GM18505 (cell line): Measurements from ENCODE around the gene PCID2.

Experiments
- ATAC-seq: cut with Tn5 transposase; IDR thresholded peaks from one replicate; pipeline ENCODE4 v1.9.1; 2021; ENCODE audit not compliant: unreplicated experiment
- POLR2A ChIP-seq: IDR thresholded peaks from 4 replicates; pipeline ENCODE4 v1.6.1; 2011; ENCODE audit warnings: borderline replicate concordance; ENCODE audit not compliant: insufficient read depth, insufficient read length; ENCODE audit errors: extremely low read depth

The PCID2 gene

GRCh38 chr13:113160983-113161382 is 47.5 kb downstream of the PCID2 start:
- ATAC-seq: no peak
- TF ChIP-seq POLR2A: no peak

DNA sequence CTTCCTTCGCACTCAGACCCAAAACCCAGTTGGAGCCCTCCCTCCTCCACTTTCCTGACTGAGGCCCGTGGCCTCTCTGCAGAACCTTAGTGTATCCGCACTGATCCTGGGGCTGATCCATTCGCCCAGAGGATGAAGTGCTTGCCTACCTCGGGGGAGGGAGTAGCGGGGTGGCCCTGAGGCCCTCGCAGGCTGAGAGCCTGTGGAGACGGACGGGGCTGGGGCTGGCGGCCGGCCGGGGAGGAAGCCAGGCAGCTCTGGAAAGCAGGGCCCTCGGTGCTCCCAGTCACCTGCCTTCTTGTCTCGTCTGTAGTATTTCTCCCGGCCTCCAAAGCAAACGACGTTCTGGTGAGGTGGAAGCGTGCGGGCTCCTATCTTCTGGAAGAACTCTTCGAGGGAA is 48.8 kb downstream of the PCID2 start:
- no peak for TF ChIP-seq POLR2A
- no peak for ATAC-seq

GRCh38 chr13:113158946-113159345 is 49.5 kb downstream of the PCID2 start:
- TF ChIP-seq POLR2A: no peak
- no peak for ATAC-seq

DNA sequence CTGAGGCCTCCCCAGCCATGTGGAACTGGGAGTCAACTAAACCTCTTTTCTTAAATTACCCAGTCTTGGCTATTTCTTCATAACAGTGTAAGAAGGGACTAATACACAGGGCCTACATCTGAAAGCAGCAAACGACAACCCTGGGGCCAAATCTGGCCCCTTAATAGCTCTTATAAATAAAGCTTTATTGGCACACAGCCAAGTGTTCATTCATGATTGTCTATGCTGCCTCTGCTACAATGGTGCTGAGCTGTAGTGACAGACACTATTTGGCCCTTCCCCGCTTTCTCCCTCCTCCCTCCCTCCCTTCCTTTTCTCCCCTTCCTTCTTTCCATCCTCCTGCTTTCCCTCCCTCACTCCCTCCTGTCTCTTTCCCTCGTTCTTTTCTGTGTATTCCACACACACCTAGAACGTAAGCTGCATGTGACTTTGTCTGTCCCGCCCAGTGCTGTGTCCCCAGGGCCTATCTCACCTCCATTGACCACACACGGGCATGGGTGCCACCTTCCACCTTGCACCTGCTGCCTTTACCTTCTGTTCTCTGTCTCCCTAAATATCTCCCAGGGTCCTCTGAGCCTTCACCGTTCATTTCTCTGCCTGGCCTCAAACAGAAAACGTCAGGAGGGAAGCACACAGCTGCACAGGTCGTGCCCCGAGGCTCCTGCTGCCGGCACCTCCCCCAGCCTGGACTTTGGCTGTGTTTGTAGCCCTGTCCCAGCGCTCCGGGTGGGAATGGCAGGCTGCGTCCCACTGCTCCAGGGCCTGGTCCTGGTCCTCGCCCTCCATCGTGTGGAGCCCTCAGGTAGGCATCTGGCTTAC is 50.3 kb downstream of the PCID2 start, which contains the start of gene PROZ:
TSS of gene PROZ (plus strand) at position 720 of the 819 bp plus-strand sequence. CDS start at position 733, 13 bp downstream.
- ATAC-seq: no peak
- TF ChIP-seq POLR2A: no peak

DNA sequence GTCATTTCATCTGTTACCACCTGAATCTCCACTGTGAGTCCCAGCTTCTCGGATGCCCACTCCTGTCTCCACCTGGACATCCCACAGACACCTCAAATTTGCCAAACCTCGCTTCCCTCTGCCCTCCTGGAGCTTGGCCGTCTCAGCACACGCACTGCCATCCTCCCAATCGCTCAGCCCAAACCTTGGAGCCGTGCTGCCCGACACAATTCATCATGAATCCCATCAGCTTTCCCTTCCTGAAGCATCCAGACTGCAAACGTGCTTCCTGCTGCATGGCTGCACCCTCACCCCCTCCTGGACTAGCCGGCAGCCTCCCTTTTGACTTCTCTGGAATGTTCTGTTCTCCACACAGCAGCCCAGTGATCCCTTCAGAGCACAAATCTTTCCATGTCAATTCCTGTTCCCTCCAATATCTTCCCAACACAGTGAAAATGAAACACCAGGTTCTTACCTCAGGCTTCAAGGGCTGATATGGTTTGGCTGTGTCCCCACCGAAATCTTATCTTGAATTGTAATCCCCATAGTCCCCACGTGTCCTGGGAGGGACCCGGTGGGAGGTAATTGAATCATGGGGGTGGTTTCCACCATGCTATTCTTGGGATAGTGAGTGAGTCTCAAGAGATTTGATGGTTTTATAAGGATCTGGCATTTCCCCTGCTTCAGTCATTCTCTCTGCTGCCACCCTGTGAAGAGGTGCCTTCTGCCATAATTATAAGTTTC is 51.1 kb downstream of the PCID2 start:
- TF ChIP-seq POLR2A: no peak
- no peak for ATAC-seq

DNA sequence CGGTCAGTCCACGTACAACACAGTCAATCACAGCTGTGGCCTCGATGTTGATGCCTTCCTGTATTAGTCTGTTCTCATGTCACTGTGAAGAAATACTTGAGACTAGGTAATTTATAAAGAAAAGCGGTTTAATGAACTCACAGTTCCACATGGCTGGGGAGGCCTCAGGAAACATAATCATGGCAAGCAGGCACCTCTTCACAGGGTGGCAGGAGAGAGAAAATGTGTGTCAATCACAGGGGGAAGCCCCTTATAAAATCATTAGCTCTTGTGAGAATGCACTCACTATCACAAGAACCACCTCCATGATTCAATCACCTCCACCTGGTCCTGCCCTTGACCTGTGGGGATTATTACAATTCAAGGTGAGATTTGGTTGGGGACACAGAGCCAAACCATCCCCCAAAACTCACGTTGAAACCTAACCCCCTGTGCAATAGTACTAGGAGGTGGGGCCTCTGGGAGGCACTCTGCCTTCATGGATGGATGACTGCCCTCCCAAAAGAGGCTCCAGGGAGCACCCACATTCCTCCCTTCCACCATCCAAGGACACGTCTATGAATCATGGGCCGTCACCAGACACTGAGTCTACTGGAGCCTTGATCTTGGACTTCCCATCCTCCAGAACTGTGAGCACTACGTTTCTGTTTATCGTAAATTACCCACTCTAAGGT is 52.4 kb downstream of the PCID2 start:
- no peak for ATAC-seq
- TF ChIP-seq POLR2A: no peak

DNA sequence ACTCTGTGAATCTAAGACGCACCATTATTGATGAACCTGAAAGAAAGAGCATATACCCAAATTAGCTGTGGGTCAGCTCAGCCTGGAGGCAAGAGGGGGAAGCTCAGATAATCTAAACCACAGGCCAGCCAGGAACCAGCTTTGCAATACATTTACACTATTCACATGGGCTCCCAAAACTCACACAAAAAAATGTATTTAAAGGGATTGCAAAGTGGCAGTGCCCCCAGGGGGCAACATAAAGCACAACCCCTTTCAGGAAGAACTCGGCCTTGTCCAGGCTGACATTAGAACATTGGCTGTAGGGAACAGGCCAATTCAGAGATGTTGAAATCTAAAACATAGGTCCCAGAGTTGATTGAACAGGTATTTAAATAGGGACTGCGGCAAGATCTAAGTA is 53.3 kb downstream of the PCID2 start:
- no peak for TF ChIP-seq POLR2A
- no peak for ATAC-seq

DNA sequence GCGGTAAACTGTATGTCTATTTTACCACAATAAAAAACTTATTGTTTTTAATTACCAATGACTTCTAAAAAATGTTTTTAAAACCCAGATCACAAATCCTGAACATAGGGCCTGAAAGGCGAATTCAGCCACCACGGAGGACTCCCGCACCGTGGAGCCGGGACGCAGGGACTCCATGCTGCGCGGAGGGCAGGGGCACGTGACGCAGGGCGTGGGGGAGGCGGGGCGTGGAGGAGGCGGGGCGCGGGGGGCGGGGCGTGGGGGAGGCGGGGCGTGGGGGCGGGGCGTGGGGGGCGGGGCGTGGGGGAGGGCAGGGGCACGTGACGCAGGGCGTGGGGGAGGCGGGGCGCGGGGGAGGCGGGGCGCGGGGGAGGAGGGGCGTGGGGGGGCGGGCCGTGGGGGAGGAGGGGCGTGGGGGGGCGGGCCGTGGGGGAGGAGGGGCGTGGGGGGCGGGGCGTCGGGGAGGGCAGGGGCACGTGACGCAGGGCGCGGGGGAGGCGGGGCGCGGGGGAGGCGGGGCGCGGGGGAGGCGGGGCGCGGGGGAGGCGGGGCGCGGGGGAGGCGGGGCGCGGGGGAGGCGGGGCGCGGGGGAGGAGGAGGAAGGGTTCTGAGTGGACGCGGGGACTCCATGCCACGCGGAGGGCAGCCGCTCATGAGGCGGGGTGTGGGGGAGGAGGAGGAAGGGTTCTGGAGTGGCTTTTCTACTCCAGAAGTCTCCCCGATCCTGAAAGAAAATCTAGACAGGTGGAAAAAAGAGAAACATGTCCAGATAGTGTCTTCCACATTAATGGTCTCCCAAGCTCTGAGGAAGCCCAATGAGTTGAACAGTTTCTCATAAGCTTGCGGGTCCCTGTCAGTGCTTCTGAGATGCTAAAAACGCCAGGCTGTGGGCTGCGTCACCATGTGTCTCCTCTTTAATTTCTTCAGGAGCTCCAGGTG is 54.4 kb downstream of the PCID2 start:
- peak; percentile 55 for ATAC-seq
- TF ChIP-seq POLR2A: peak; percentile 46

DNA sequence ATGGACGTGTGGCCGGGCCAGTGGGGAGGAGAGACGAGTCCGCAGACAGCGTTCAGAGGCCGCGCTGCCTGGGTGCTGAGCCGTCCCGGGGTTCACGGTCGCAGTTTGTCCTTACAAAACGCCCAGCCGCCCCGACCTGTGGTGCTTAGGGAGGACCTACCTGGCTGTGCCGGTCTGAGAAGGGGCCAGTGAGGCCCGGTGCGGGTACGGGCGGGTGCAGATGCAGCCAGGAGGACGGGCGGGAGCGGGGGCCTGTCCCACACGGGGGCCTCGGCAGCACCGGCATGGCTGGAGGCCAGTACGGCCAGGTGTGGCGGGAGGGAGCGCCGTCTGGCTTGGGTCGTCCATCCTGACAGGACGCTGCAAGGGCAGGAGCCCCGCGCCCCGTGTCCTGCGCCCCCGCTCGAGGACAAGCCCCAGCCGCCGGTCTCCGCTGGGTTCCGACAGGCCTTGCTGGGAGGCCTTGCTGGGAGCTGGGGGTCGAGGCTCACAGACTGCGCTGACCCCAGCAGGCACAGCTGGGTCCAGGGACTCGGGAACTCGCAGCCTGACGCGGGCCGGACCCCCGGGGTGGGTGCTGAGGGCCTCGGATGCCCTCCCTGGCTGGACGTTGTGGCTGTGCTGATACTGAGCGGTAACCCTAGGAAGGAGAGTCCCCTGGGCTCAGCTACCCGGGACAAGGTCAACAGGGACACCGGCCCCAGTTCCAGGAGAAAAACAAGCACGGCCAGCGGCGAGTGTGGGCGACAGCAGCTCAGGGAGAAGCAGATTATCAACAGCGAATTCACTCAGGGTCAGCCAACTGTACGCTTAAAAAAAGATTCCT is 55.3 kb downstream of the PCID2 start:
- peak; percentile 16 for ATAC-seq

DNA sequence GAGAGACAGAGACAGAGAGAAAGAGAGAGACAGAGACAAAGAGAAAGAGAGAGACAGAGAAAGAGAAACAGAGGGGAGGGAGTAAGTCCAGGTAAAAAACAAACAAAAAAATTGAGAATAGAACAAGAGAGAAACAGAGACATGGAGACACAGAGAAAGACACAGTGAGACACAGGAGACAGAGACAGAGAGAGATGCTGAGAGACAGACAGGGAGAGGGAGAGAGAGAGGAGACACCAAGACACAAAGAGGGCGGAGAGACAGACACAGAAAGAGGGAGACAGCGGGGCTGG is 55.8 kb downstream of the PCID2 start:
- no peak for TF ChIP-seq POLR2A
- no peak for ATAC-seq

More for the DNA sequence above, 55.3 kb downstream of the PCID2 start:
- no peak for TF ChIP-seq POLR2A

DNA sequence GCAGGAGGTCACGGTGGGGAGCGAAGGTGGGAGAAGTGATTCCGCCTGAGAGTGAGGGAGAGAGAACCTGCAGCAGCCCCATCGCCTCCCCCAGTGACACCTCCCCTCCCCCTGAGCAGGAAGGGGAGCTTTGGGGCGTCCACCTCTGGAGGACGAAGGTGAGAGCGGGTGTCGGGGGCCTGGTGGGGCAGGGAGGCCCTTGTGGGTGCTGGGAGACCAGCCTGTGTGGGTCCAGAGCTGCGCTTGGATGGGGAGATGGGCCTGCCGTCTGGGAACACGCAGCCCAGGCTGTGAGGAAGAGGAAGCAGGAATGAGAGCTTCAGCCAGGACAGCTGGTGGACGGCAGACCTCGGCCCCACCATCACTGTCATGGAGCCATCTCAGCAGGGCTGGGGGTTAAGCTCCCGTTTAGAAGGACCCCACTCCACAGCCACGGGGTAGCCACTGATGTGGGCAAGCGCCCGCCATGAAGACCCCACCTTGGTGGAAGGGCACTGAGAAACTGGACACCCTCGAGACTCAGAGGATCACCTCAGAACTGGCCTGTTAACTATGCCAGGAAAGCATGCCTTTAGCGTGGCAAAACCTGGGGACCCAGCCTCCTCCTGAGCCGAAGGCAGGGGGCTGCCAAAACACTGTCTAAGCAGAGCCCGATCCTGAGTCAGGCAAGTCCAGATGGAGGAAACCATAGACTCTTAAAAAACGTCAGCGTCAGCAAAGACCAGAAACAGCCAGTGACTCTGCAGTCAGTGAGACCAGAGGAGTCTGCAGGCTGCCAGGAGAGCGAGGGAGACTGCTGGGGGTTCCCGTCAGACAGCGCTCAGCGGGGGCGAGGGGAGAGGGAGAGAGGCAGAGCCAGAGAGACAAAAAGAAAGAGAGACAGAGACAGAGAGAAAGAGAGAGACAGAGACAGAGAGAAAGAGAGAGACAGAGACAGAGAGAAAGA is 56.5 kb downstream of the PCID2 start:
- no peak for TF ChIP-seq POLR2A
- ATAC-seq: no peak
